NCI-H146 treated with DMSO at 0.1 percent for 48 hours (cell line): ENCODE data around the gene SLC17A1.
"Not testable (repeated sequence)": the region's sequence is repeated elsewhere in the genome, so short reads cannot be mapped to it uniquely, and the experiment has no call there.

Experiments
- DNase-seq: peaks from one replicate; lab custom pipeline; 2025; ENCODE audit not compliant: unreplicated experiment; lab: John Stamatoyannopoulos, UW

The SLC17A1 gene

GRCh38 chr6:25757936-25758642, 73.8 kb downstream of the SLC17A1 start:
- no peak for DNase-seq

GRCh38 chr6:25756382-25757363, 75.2 kb downstream of the SLC17A1 start:
- no peak for DNase-seq

GRCh38 chr6:25755483-25755882, 76.4 kb downstream of the SLC17A1 start:
- DNase-seq: no peak

- no peak for DNase-seq
Measured at GRCh38 chr6:25754535-25754934, 77.3 kb downstream of the SLC17A1 start, which contains the start of gene SLC17A4. Gene SLC17A4, plus strand, starts transcription at chr6:25754742. Its CDS starts 7,221 bp downstream, at chr6:25761963.

- DNase-seq: no peak
Measured at GRCh38 chr6:25753079-25753478, 78.8 kb downstream of the SLC17A1 start.

GRCh38 chr6:25750906-25751305, 80.9 kb downstream of the SLC17A1 start:
- DNase-seq: no peak

GRCh38 chr6:25749837-25750236, 82.0 kb downstream of the SLC17A1 start:
- no peak for DNase-seq

GRCh38 chr6:25748601-25749517, 83.0 kb downstream of the SLC17A1 start:
- not testable (repeated sequence) for DNase-seq

- no peak for DNase-seq
Measured at GRCh38 chr6:25748049-25748448, 83.8 kb downstream of the SLC17A1 start.

GRCh38 chr6:25747477-25747876, 84.4 kb downstream of the SLC17A1 start:
- no peak for DNase-seq

GRCh38 chr6:25746968-25747367, 84.9 kb downstream of the SLC17A1 start:
- DNase-seq: no peak

GRCh38 chr6:25745836-25746235, 86.0 kb downstream of the SLC17A1 start:
- no peak for DNase-seq

GRCh38 chr6:25743868-25744267, 88.0 kb downstream of the SLC17A1 start:
- no peak for DNase-seq

- no peak for DNase-seq
Measured at GRCh38 chr6:25735261-25735660, 96.6 kb downstream of the SLC17A1 start.
